Smooth muscle cell of the coronary artery (primary cell): ENCODE results near the gene CORO7. TPM values are rescaled to one million over a fixed set of nuclear protein-coding genes. Genes with fewer than 3 reads are reported as not detected.

Source experiments
- total RNA-seq: library from RNA; depleted of rRNA; stranded (reverse); fragments of >200 nt; gene quantifications from 2 replicates; pipeline ENCODE4 v1.2.3, GENCODE V29; 2014; ENCODE audit warnings: low replicate concordance

The CORO7 gene
- 10.7 and 16.6 TPM in 2 replicates for total RNA-seq

GRCh38 chr16:4416200-4417032 is at the start of gene CORO7:
CORO7 (minus strand) TSS chr16:4416596; CDS start chr16:4416518, 78 bp downstream.

GRCh38 chr16:4425378-4426020 is 9.1 kb upstream of the CORO7 start, which contains the start of gene DNAJA3:
DNAJA3 (plus strand) TSS chr16:4425868; CDS start chr16:4425882, 14 bp downstream.

GRCh38 chr16:4371357-4372000 is 44.9 kb downstream of the CORO7 start, which contains the start of gene VASN:
VASN (plus strand) TSS chr16:4371848; CDS start chr16:4380878, 9,030 bp downstream.

GRCh38 chr16:4350787-4351659 is 65.4 kb downstream of the CORO7 start, which contains the start of gene PAM16:
PAM16 (minus strand) TSS chr16:4351321; CDS start chr16:4351234, 87 bp downstream.

GRCh38 chr16:4315186-4316107 is 100.9 kb downstream of the CORO7 start, which contains the start of gene GLIS2:
GLIS2 (plus strand) TSS chr16:4316067; CDS start chr16:4332281, 16,214 bp downstream.

Other genes starting within 250 kb of the CORO7 start
- gene SRL, start 174.5 kb downstream of the CORO7 start, total RNA-seq = 0.12 TPM in 1 of 2 replicates, not detected in the other
- gene TFAP4, start 143.6 kb downstream of the CORO7 start, total RNA-seq = 5.8 and 18.8 TPM in 2 replicates
- gene GLIS2, start 100.5 kb downstream of the CORO7 start, total RNA-seq = 0.70 and 3.4 TPM in 2 replicates
- 10.2 and 36.5 TPM in 2 replicates for gene PAM16, start 65.3 kb downstream of the CORO7 start, total RNA-seq
- 34.6 and 59.0 TPM in 2 replicates for gene VASN, start 44.7 kb downstream of the CORO7 start, total RNA-seq
- gene DNAJA3, start 9.3 kb upstream of the CORO7 start, total RNA-seq = 38.8 and 42.6 TPM in 2 replicates
- 64.0 and 65.9 TPM in 2 replicates for gene NMRAL1, start 58.0 kb upstream of the CORO7 start, total RNA-seq
- 33.6 and 70.6 TPM in 2 replicates for gene HMOX2, start 59.8 kb upstream of the CORO7 start, total RNA-seq
- 6.6 and 7.2 TPM in 2 replicates for gene CDIP1, start 122.2 kb upstream of the CORO7 start, total RNA-seq
- gene C16orf96, start 139.7 kb upstream of the CORO7 start, total RNA-seq = under 0.01 TPM in 1 of 2 replicates, not detected in the other
- 3.2 and 7.1 TPM in 2 replicates for gene UBALD1, start 198.3 kb upstream of the CORO7 start, total RNA-seq
- 20.6 and 25.4 TPM in 2 replicates for gene MGRN1, start 208.2 kb upstream of the CORO7 start, total RNA-seq